GM12874 (cell line): ENCODE measurements around the gene ZNF845.

ENCODE experiments used
- TF ChIP-seq, protein P1 (sequence below): IDR thresholded peaks from 2 replicates; pipeline ENCODE4 v1.5.1; 2011; ENCODE audit warnings: low read depth, mild to moderate bottlenecking, control low read depth, low read length, moderate library complexity; ENCODE audit not compliant: insufficient read depth

ZNF845 gene

DNA sequence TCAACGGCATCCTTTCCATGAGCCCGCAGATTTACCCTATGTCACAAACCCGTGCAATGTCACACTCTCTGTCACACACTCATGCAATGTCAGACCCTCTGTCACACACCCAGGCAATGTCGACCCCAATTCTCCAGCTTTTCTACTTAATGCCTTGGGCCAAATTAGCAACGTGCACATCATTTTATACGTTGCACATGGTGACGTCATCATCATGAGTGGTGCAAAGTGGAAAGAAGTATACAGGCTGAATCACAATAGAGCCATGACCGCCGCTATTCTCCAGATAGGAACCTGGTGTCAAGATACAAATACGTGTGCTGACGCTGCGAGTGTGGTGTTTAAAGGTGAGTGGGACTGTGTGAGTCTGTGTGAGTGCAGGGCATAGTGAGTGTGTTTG, 21.7 kb upstream of the ZNF845 start:
- TF ChIP-seq, protein P1, sequence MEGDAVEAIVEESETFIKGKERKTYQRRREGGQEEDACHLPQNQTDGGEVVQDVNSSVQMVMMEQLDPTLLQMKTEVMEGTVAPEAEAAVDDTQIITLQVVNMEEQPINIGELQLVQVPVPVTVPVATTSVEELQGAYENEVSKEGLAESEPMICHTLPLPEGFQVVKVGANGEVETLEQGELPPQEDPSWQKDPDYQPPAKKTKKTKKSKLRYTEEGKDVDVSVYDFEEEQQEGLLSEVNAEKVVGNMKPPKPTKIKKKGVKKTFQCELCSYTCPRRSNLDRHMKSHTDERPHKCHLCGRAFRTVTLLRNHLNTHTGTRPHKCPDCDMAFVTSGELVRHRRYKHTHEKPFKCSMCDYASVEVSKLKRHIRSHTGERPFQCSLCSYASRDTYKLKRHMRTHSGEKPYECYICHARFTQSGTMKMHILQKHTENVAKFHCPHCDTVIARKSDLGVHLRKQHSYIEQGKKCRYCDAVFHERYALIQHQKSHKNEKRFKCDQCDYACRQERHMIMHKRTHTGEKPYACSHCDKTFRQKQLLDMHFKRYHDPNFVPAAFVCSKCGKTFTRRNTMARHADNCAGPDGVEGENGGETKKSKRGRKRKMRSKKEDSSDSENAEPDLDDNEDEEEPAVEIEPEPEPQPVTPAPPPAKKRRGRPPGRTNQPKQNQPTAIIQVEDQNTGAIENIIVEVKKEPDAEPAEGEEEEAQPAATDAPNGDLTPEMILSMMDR = no peak

DNA sequence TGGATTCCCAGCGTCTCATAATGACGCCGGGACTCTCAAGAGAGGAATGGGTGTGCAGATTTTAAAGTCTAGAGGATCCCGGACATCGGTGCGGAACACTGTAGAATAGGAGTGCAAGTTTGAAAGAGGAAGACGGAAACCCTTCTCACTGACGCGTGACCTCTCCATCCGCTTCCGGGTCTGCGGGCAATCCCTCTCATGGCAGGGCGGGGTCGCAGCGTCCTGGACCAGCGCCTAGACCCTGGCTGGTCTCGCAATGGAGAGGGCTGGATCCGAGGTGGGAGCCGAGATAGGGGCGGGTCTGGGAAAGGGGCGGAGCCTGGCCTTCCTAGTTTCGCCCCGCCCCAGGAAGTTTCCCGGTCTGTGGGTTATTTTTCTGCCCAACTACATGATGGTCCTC, 4.6 kb upstream of the ZNF845 start:
- TF ChIP-seq, protein P1 = no peak

DNA sequence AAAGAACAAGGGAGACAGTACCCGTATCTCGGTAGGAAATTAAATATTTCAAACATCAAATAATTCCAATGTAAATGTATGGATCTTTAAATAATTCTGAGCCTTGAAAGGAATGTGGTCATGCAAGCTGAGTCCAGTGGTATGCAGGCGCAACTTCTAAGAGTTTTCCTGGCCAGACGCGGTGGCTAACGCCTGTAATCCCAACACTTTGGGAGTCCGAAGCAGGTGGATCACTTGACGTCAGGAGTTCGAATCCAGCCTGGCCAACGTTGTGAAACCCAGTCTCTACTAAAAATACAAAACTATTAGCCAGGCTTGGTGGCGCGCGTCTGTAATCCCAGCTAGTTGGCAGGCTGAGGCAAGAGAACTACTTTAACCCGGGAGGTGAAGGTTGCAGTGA, 1.1 kb upstream of the ZNF845 start:
- TF ChIP-seq, protein P1 = no peak

DNA sequence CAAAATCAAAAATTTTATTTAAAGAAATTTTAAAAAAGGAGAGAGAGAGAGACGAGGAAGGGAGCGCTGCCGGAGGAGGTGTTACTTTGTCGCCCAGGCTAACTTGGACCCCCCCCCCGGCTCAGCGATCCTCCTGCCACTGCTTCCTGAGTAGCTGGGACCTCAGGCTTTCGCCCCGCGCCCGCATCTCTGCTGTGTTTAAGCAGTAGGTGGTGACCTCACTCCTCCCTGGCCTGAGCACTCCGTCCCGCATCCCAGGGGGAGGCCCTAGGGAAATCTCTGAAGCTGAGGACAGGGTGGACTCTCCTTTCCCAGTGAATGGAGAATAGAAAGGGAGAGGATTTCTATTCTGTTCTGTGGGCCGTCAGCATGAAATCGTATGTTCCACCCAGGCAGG, 485 bp upstream of the ZNF845 start:
- TF ChIP-seq, protein P1 = no peak

DNA sequence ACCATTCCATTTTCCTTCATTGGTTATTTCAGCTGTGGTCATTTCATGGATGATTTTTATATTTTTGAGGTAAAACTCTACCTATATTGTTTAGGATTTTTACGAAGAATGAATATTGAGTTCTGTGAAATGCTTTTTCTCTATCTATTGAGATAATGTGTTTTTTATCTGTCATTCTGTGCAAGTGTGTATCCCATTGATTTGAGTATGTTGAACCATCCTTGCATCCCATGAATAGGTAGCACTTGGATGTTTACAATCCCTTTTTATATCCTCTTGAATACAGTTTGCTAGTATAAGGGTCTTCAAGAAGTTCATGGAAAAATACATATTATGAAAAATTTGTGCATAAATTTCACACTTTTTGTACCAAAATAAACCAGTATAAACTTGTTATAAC, 22.2 kb downstream of the ZNF845 start:
- TF ChIP-seq, protein P1 = no peak

DNA sequence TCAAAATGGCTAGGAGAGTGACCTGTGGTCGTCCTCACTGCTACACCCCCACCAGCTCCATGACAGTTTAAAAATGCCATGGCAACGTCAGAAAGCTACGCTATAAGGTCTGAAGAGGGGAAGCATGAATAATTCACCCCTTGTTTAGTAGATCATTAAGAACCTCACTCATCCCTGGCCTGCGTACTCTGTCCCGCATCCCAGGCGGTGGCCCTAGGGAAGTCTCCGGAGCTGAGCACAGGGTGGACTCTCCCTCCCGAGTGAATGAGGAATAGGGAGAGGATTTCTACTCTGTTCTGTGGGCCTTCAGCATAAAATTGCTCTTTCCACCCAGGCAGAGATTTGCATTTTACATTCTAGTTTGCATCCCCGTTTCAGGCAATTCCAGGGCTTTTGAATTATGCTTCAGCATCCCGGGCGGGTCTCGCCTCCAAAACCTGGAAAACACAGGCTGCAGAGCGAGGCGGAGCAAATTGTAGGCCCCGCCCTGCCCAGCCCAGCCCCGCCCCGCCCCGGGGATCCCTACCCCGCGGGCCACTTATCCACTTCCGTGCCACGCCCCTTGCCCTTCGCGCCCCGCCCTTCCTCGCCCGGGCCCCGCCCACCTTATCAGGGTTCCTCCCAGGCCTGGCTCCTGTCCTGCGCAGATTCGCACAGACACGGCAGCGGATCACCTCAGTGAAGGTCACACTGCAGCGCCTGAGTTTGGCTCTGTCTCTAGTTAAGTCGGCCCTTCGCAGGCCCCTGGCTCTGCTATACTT, 24.5 kb downstream of the ZNF845 start:
- TF ChIP-seq, protein P1 = no peak

DNA sequence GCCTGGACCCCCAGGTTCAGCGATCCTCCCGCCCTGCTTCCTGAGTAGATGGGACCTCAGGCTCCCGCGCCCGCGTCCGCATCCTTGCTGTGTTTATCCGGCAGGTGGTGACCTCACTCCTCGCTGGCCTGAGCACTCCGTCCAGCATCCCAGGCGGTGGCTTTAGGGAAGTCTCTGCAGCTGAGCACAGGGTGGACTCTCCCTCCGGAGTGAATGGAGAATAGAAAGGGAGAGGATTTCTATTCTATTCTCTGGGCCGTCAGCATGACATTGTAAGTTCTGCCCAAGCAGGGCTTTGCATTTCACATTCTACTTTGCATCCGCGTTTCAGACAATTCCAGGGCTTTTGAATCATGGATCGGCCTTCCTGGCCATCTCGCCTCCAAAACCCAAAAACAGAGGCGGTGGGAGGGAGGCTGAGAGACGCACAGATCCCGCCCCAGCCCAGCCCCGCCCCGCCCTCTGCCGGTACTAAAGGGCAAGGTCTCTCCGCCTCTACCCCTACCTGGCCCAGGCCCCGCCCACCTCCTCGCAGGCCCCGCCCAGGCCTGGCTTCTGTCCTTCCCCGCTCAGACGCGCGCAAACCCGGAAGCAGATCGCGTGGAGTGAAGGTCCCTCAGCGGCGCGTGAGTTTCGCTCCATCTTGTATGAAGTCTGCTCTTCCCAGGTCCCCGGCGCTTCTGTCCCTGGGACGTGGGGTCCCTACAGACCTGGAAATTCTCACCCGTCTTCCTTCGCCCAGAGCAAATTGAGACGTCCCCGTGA, 31.8 kb downstream of the ZNF845 start, which contains the start of gene ZNF525:
Gene ZNF525 (plus strand): TSS at position 572 of the 765 bp plus-strand sequence. CDS start 6,577 bp downstream, outside the sequence.
- TF ChIP-seq, protein P1 = no peak
